Neural cell (in vitro differentiated cells): ENCODE measurements around the gene FBP2. TPM values are rescaled to one million over a fixed set of nuclear protein-coding genes. Genes with fewer than 3 reads are reported as not detected.

Source experiments
- H2AFZ ChIP-seq: fragments of 200-600, 300-800 bp; sonication (generic), shearing (Covaris generic); 2 replicates; pipeline ENCODE4 v1.6.0; 2014; ENCODE audit warnings: low read depth, mild to moderate bottlenecking, antibody characterized with exemption, low read length, moderate library complexity
- H3F3A ChIP-seq: fragments of 200-600 bp; shearing (Covaris generic); 2 replicates; pipeline ENCODE4 v1.6.1; 2016; ENCODE audit warnings: mild to moderate bottlenecking, moderate library complexity, mixed read lengths, antibody characterized with exemption, low read length; ENCODE audit not compliant: insufficient read depth, poor library complexity, severe bottlenecking
- H3K27ac ChIP-seq: fragments of 200-600, 300-800 bp; sonication (generic), shearing (Covaris generic); 2 replicates; pipeline ENCODE4 v1.5.1; 2014; ENCODE audit warnings: mild to moderate bottlenecking, low read length, moderate library complexity
- H3K27me3 ChIP-seq: fragments of 300-800, 200-600 bp; sonication (generic), shearing (Covaris generic); 2 replicates; pipeline ENCODE4 v1.6.0; 2014; ENCODE audit warnings: mild to moderate bottlenecking, low read depth, low read length, moderate library complexity; ENCODE audit not compliant: insufficient read depth
- H3K36me3 ChIP-seq: fragments of 300-800, 200-600 bp; sonication (generic), shearing (Covaris generic); 2 replicates; pipeline ENCODE4 v1.5.1; 2014; ENCODE audit warnings: mild to moderate bottlenecking, antibody characterized with exemption, low read length, moderate library complexity; ENCODE audit not compliant: insufficient read depth
- H3K4me2 ChIP-seq: fragments of 300-800, 200-600 bp; sonication (generic), shearing (Covaris generic); 2 replicates; pipeline ENCODE4 v1.6.0; 2014; ENCODE audit warnings: mild to moderate bottlenecking, low read length
- H3K4me3 ChIP-seq: fragments of 300-800, 200-600 bp; sonication (generic), shearing (Covaris generic); 2 replicates; pipeline ENCODE4 v1.5.1; 2014; ENCODE audit warnings: mild to moderate bottlenecking, low read length, moderate library complexity
- H3K79me2 ChIP-seq: fragments of 200-600 bp; shearing (Covaris generic); replicated peaks from 2 replicates; pipeline ENCODE4 v1.6.0; 2014; ENCODE audit warnings: mild to moderate bottlenecking, low read length, moderate library complexity; ENCODE audit not compliant: insufficient read depth
- H3K9ac ChIP-seq: fragments of 300-800, 200-600 bp; sonication (generic), shearing (Covaris generic); 2 replicates; pipeline ENCODE4 v1.6.1; 2016; ENCODE audit warnings: mild to moderate bottlenecking, low read length, mixed read lengths
- H3K9me2 ChIP-seq: fragments of 200-600 bp; shearing (Covaris generic); 2 replicates; pipeline ENCODE4 v1.6.1; 2016; ENCODE audit warnings: mild to moderate bottlenecking, low read length, mixed read lengths; ENCODE audit not compliant: insufficient read depth
- H3K9me3 ChIP-seq: fragments of 200-600, 300-800 bp; sonication (generic), shearing (Covaris generic); 2 replicates; pipeline ENCODE4 v1.6.1; 2016; ENCODE audit warnings: mild to moderate bottlenecking, mixed run types, low read length, moderate library complexity, mixed read lengths
- H4K20me1 ChIP-seq: fragments of 200-600 bp; shearing (Covaris generic); 2 replicates; pipeline ENCODE4 v1.6.1; 2016; ENCODE audit warnings: mild to moderate bottlenecking, mixed run types; ENCODE audit not compliant: insufficient read depth
- CTCF ChIP-seq: fragments of 450-650 bp; IDR thresholded peaks from 2 replicates; pipeline ENCODE4 v1.5.1; 2014; ENCODE audit warnings: antibody characterized with exemption, mild to moderate bottlenecking, moderate library complexity; ENCODE audit not compliant: poor library complexity, severe bottlenecking
- EP300 ChIP-seq: fragments of 450-650 bp; conservative IDR thresholded peaks from 2 replicates; pipeline ENCODE4 v1.6.1; 2014; ENCODE audit warnings: antibody characterized with exemption, mild to moderate bottlenecking, moderate library complexity; ENCODE audit not compliant: poor library complexity, severe bottlenecking
- EZH2 ChIP-seq: fragments of 200-600, 300-800 bp; shearing (Covaris generic), sonication (generic); IDR thresholded peaks from 2 replicates; pipeline ENCODE4 v1.6.1; 2014; ENCODE audit warnings: antibody characterized with exemption, low read length, borderline replicate concordance, mild to moderate bottlenecking; ENCODE audit not compliant: insufficient read depth, poor library complexity, severe bottlenecking
- MXI1 ChIP-seq: fragments of 450-650 bp; conservative IDR thresholded peaks from 2 replicates; pipeline ENCODE4 v1.6.1; 2014; ENCODE audit warnings: antibody characterized with exemption, mild to moderate bottlenecking; ENCODE audit not compliant: poor library complexity, severe bottlenecking
- POLR2AphosphoS5 ChIP-seq: IDR thresholded peaks from 2 replicates; pipeline ENCODE4 v1.6.1; 2012
- RAD21 ChIP-seq: fragments of 450-650 bp; conservative IDR thresholded peaks from 2 replicates; pipeline ENCODE4 v1.6.1; 2014; ENCODE audit warnings: antibody characterized with exemption, mild to moderate bottlenecking, moderate library complexity
- REST ChIP-seq: IDR thresholded peaks from 2 replicates; pipeline ENCODE4 v1.6.1; 2012; ENCODE audit warnings: borderline replicate concordance
- TAF1 ChIP-seq: IDR thresholded peaks from 2 replicates; pipeline ENCODE4 v1.6.1; 2012; ENCODE audit warnings: low read depth
- polyA plus RNA-seq: library from polyadenylated mRNA; depleted of rRNA; stranded (reverse); fragments of >200 nt; gene quantifications from 2 replicates; pipeline ENCODE4 v1.2.3, GENCODE V29; 2014

FBP2 gene
- polyA plus RNA-seq, 1 donor from 2014 or later: not detected

- TF ChIP-seq CTCF (no peak), TAF1 (no peak), MXI1 (no peak), POLR2AphosphoS5 (no peak)
- no peaks in the 10 kb centered on the region for H3K79me2 ChIP-seq
- no peak overlapping the region for H3K4me3 ChIP-seq
- no peaks in the 10 kb centered on the region for H3K36me3 ChIP-seq
- no peaks in the 10 kb centered on the region for H3K9me3 ChIP-seq
- H3K4me2 ChIP-seq: no peak overlapping the region
- no peaks in the 10 kb centered on the region for H3K27me3 ChIP-seq
- no peak overlapping the region for H2AFZ ChIP-seq
- H3K9me2 ChIP-seq: no peaks in the 10 kb centered on the region
- H3K27ac ChIP-seq: no peak overlapping the region
- no peak overlapping the region for H3K9ac ChIP-seq
- H3F3A ChIP-seq: no peaks in the 10 kb centered on the region
- no peaks in the 10 kb centered on the region for H4K20me1 ChIP-seq
These were observed 25.4 kb upstream of the FBP2 start for GRCh38 chr9:94619026-94619425.

- no peaks in the 10 kb centered on the region for H4K20me1 ChIP-seq
- no peak overlapping the region for H2AFZ ChIP-seq
- no peak overlapping the region for H3K27ac ChIP-seq
- no peaks in the 10 kb centered on the region for H3K9me3 ChIP-seq
- no peaks in the 10 kb centered on the region for H3K79me2 ChIP-seq
- TF ChIP-seq EP300 (no peak), MXI1 (no peak), POLR2AphosphoS5 (no peak), TAF1 (no peak), EZH2 (no peak), RAD21 (no peak), CTCF (no peak), REST (no peak)
- H3K27me3 ChIP-seq: no peaks in the 10 kb centered on the region
- no peak overlapping the region for H3K4me3 ChIP-seq
- H3K9me2 ChIP-seq: no peaks in the 10 kb centered on the region
- no peaks in the 10 kb centered on the region for H3F3A ChIP-seq
- no peak overlapping the region for H3K9ac ChIP-seq
- H3K36me3 ChIP-seq: no peaks in the 10 kb centered on the region
- no peak overlapping the region for H3K4me2 ChIP-seq
These were observed 19.4 kb upstream of the FBP2 start for GRCh38 chr9:94613003-94613402.
